ENCODE measurements around the gene C2CD3.

DNA sequence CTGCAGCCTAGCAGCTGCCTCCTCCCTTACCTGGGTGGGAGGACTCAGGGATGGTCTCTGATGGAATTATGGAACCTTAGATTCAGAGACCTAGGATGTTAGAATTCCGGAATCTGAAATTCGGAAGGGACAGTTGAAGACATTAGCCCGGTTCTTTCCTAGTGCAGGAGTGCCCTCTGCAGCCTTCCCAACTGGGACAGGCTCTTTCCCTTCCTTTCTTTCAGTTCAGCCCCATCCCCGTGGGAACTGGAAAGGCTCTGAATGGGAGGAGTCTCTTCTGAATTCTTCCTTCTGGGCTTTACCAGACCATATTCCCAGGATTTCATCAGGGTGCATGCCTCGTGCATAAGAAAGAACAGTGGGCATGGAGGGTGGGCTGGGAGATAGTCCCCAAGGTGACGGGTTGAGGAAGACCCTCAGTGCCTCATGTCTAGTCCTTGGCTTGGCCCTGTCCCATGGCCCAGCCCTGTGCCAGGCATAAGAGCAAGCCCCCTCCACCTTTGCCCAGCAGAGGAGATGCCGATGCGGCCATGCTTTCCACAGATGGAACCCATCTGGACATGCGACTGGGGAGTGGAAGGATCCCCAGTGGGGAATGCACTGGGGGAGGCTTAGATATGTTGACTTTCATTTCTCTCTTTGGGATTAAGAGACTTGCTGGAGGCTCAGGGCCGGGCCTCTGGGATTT lies 205.6 kb downstream of the C2CD3 start:
- TF ChIP-seq, protein P1, sequence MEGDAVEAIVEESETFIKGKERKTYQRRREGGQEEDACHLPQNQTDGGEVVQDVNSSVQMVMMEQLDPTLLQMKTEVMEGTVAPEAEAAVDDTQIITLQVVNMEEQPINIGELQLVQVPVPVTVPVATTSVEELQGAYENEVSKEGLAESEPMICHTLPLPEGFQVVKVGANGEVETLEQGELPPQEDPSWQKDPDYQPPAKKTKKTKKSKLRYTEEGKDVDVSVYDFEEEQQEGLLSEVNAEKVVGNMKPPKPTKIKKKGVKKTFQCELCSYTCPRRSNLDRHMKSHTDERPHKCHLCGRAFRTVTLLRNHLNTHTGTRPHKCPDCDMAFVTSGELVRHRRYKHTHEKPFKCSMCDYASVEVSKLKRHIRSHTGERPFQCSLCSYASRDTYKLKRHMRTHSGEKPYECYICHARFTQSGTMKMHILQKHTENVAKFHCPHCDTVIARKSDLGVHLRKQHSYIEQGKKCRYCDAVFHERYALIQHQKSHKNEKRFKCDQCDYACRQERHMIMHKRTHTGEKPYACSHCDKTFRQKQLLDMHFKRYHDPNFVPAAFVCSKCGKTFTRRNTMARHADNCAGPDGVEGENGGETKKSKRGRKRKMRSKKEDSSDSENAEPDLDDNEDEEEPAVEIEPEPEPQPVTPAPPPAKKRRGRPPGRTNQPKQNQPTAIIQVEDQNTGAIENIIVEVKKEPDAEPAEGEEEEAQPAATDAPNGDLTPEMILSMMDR (IDR thresholded peaks at IDR 0.05) = no peak
- no peak for TF ChIP-seq POLR2AphosphoS5 (IDR thresholded peaks at IDR 0.05)
- TF ChIP-seq POLR2A (IDR thresholded peaks at IDR 0.05) = no peak
- TF ChIP-seq EP300 (IDR thresholded peaks at IDR 0.05) = no peak

Measured in gastroesophageal sphincter (tissue), 3 donors.